NCI-H2227 (cell line): ENCODE results near the gene ARL8B.

ENCODE experiments used
- DNase-seq: peaks from one replicate; lab custom pipeline; 2025; ENCODE audit not compliant: unreplicated experiment; lab: John Stamatoyannopoulos, UW

ARL8B gene

DNA sequence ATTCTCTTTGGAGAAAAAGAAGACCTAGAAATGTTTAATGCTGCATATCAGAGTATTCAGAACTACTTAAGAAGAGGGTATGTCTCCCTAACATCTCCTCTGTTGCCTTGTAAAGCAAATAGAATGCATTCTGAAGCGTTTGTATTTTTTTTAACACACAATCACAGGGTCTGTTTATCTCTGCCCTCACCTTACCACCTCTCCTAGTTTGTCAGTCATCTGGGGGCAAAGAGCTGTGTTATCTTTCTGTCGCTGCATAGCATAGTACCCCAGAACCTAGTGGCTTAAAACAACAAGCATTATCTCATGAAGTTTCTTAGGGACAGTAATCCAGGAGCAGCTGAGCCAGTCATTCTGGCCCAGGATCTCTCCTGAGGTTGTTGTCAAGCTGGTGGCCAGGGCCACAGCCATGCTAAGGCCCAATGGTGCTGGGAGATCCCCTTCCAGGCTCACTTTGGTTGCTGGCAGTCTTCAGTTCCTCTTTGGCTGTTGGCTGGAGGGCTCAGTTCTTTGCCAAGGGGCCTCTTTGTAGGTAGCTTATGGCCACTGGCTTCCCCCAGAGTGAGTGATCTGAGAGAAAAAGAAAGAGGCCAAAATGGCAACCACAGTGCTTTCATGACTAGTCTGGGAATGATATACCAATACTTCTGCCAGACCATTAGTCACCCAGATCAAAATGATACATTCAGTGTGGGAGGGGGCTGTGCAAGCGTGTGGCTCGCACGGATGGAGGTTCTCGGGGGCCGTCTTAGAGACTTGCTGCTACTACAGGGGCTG is 83.3 kb downstream of the ARL8B start:
- DNase-seq, result no peak

DNA sequence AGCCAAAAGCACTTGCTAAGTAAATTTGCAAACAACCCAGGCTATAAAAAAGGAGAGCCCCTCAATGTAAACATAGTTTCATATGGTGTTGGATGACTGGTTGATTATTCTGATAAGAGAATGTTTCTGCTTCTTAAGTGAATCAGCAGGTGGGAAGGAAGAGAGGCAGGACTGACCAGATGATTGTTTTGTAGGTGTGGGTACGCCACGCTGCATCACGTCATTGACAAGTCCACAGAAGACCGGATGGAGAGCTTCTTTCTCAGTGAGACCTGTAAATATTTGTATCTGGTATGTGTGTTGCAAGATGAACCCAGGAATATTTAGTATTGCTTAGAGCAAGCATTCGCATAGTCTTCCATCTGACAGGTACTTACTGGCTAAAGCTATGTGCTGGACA is 88.8 kb downstream of the ARL8B start:
- DNase-seq, result no peak

DNA sequence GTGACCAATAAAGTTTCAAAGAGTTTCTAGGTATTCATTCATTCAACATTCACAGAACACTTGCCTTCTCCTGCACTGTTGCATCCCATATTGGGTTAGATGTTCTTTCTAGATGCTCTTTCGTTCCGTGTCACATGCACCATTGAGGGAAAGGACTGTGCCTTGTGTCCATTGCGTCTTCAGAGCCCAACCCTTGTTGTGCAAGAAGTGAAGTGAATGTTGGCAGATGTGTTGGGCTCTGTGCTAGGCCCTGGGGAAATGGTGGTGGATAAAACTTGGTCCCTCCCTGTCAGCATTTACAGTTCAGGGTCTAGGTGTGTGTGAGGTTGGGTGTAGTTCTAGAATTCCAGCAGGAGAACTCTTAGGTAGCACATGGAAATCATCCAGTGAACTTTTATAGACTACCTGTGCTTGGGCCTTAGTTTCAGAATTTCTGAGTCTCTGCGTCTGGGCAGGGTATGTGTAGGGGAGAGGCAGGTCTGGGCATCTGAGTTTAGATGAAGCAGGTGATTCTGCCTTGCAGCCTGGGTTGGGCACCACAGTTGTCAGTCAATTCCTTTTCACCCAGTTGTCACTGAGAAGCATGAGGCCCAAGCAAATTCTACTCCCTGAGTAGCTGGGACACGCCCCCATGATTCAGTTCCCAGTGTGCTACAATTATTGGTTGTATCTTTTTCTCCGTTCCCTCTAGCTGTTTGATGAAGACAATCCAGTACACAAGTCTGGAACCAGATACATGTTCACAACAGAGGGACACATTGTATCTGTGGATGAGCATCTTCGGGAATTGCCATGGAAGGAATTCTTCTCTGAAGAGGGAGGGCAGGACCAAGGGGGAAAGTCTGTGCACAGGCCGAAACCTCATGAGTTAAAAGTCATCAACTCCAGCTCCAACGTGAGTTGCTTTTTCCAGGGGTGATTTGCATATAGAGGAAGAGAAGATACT is 90.8 kb downstream of the ARL8B start:
- no peak for DNase-seq

DNA sequence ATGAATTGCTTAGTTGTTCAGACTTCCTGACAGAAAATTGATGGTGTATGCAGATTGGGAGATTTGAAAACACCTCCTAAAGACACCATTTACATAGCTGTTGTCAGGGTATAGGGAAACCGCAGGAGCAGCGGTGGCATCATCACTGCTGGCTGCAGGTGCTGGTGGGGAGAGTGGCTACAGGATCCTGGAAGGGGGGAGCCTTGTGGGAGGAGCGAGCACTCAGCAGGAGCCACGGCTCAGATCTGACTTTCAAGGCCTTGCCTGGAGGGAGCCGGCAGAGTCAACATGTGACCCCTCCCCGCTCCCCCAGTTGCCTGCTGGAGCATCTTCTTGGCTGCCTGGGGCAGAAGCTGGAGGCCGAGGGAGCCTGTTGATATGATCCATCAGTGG is 91.5 kb downstream of the ARL8B start:
- no peak for DNase-seq

DNA sequence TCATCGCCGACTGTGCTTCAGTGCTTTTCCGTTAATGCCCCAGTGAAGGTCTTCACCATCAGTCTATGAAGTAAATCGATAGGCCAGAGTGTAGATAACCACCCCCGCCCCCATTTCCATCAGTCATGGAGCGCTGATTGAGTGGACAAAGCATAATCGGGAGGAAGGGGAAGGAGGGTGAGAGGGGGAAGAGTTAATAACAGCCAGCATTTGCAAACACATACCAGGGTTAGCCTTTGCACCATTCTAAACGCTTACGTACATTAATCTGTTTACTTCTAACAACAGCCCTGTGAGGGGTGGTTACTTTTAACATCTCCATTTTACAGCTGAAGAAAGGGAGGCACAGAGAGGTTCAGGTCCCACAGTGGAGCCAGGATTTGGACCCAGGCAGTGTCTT is 92.3 kb downstream of the ARL8B start:
- DNase-seq, result no peak

- DNase-seq, result peak; percentile 4
Observed at GRCh38 chr3:5217824-5218595, 95.9 kb downstream of the ARL8B start.

DNA sequence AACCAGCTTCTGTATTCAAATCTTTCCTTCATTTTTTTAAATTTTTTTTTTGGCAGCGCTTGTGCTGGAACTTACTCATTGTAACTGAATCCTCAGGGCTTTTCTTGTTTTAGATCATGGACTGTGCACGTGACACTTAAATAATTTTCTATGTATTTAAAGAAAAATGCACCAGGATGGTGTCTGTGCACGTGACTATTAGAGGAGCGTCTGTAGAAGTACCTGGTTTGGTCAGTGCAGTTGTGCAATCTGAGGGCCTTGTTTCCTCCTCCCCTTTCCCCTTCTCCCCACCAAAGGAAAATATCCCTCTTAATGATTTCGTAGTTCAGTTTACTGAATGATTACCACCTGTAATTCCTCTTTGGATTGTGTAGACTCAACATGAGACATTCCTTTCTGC is 96.7 kb downstream of the ARL8B start:
- no peak for DNase-seq

DNA sequence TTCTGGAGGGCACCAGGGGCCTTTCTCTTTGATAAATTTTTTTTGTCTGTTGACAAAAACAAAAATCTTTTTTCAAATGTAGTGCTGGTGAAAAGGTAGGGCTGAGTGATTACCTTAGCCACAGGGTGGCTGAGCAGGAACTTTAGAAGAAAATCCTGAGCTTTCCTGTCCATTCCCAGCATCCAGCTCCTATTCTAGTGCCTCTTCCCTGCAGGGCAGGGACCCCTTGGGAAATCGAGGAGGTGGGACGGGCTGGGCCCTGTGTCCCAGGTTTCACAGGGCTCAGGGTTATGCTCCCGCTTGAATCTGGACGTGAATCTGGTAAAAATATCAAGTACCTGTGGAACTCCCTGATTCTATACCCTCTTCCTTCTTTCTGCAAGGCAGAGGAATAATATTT is 97.1 kb downstream of the ARL8B start:
- no peak for DNase-seq

- no peak for DNase-seq
Observed at GRCh38 chr3:5220193-5220592, 98.1 kb downstream of the ARL8B start.

DNA sequence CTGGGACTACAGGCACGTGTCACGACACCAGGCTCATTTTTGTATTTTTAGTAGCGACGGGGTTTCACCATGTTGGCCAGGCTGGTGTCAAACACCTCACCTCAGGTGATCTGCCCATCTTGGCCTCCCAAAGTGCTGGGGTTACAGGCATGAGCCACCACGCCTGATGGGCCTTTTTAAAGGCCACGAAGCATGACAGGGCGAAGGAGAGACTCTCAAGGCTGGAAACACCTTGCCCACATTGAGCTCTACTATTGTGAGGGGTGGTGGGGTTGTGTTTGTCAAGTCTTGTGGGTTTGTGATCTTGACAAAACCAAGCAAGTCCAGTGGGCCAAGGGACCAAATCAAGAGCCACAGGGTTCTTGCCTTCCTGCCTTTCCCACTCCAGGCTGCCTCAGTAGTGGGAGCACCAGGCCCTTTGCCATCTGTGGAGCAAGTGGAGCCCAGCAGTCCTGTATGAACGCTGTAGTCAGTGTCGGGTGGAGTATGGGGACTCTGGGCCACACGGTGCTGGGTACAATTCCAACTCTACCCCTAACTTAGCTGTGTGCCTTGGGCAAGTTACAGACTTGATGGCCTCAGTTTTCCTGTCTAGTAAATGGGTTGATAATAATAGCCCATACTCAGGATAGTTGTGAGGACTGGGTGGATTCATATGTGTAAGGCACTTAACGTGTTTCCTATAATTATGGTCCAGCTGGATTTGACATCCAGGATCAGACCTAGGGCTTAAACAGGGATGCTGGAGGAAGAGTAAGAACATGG is 98.8 kb downstream of the ARL8B start:
- DNase-seq, result no peak

DNA sequence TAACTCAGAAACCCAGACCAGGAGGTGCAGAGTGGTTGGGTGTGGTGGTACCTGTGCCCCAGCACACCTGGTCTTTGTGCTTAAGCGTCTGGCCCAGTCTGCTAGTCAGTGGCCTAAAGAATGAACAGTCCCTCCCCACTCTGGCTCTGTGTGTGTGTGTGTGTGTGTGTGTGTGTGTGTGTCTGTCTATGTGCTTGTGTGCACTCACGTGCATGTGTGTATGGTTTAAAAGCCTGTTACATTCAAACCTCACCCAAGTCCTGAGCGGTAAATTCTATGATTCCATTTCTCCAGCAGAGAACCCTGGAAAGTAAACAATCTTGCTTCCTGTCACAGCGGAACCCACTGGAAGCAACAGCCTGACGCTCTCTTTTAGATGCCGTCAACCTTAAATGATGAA is 99.6 kb downstream of the ARL8B start:
- no peak for DNase-seq

DNA sequence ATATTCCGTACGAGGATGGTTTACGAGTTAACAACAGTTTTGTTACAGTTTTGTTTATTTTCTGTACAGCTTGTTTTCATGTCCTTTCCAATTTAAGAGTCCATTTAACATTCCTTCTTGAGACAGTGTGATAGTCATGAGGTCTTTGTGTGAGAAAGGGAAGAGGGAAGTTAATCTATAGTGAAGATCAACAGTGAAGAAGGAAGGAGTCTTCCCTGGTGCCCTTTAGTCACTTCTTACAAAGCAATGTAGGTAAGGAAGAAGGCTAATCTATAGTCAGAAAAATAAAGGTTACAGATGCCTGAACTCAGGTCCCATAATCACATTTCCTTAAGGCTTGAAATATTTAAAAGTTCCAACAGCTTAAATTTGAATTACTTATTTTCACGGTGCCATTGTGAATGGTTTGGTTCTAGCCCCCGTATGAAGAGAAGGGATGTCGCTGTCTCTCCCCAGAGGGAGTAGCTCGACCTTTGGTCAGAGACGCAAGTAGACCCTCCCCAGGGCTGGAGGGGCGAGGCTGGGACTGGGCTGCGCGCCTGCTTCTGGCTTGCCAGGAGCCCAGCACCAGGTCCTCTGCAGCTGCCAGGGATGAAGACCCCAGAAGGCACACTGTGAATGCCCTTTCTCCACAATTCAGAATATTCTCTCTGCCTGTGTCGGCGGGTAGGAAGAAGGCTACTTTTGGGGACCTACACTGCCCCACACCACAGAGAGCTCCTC is 100.4 kb downstream of the ARL8B start:
- no peak for DNase-seq

- peak; percentile 28 for DNase-seq
Observed at GRCh38 chr3:5226783-5227182, 104.7 kb downstream of the ARL8B start.

- DNase-seq, result no peak
Observed at GRCh38 chr3:5227812-5228211, 105.7 kb downstream of the ARL8B start.

DNA sequence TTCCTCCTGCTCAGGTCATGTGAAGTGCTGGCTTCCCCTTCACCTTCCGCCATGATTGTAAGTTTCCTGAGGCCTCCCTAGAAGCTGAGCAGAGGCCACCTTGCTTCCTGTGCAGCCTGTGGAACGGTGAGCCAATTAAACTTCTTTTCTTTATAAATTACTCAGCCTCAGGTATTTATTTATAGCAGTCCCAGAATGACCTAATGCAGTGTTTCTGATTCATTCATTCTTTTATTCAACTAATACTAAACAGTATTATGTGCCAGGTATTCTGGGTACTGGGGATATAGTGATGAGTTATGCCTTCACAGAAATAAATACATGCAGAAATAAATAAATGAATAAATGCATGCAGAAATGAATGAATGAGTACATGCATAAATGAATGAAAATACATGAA is 107.3 kb downstream of the ARL8B start:
- no peak for DNase-seq
